Fibroblast of lung (primary cell): ENCODE results near the gene DAGLA. TPM values are rescaled to one million over a fixed set of nuclear protein-coding genes. Genes with fewer than 3 reads are reported as not detected.
A peak's percentile ranks its signal among the peaks of the same experiment; 100 is the strongest.

Source experiments
- DNase-seq, 2 donors: peaks; one replicate each; pipeline versions ENCODE4 v3.0.0 to v3.0.0-alpha.2; 2010; ENCODE audit warnings: low read depth in 2 of 2
- H2AFZ ChIP-seq: 2 replicates; pipeline ENCODE4 v1.5.1; 2012; ENCODE audit warnings: low read length, control low read depth, inconsistent platforms
- H3K27ac ChIP-seq: 2 replicates; pipeline ENCODE4 v1.5.1; 2011; ENCODE audit warnings: low read length, control low read depth; ENCODE audit not compliant: insufficient read depth
- H3K27me3 ChIP-seq: 2 replicates; pipeline ENCODE4 v1.5.1; 2011; ENCODE audit warnings: mild to moderate bottlenecking, low read length; ENCODE audit not compliant: control insufficient read depth, insufficient read depth
- H3K36me3 ChIP-seq: 2 replicates; pipeline ENCODE4 v1.5.1; 2011; ENCODE audit warnings: low read length; ENCODE audit not compliant: control insufficient read depth, insufficient read depth
- H3K4me1 ChIP-seq: 2 replicates; pipeline ENCODE4 v1.5.1; 2011; ENCODE audit warnings: low read length; ENCODE audit not compliant: control insufficient read depth, insufficient read depth; ENCODE audit errors: extremely low read depth
- H3K4me2 ChIP-seq: 2 replicates; pipeline ENCODE4 v1.5.1; 2011; ENCODE audit warnings: low read length, control low read depth; ENCODE audit not compliant: insufficient read depth; ENCODE audit errors: extremely low read depth
- H3K4me3 ChIP-seq, 4 experiments: fragments of 200-600 bp in 1 of 4; sonication (generic) in 1 of 4; replicated peaks in 1 of 4; 2 replicates each; pipeline ENCODE4 v1.5.1; 2011 to 2016; ENCODE audit warnings: low read length in 4 of 4, low read depth in 3 of 4, mild to moderate bottlenecking in 3 of 4, control low read depth in 2 of 4, inconsistent platforms in 1 of 4, mixed read lengths in 1 of 4; ENCODE audit not compliant: insufficient read depth in 1 of 4; ENCODE audit errors: control extremely low read depth in 1 of 4
- H3K79me2 ChIP-seq: 2 replicates; pipeline ENCODE4 v1.5.1; 2012; ENCODE audit warnings: mild to moderate bottlenecking, low read length, inconsistent platforms; ENCODE audit not compliant: control insufficient read depth, insufficient read depth
- H3K9ac ChIP-seq: 2 replicates; pipeline ENCODE4 v1.5.1; 2011; ENCODE audit warnings: mild to moderate bottlenecking, low read length, control low read depth; ENCODE audit not compliant: insufficient read depth
- H3K9me3 ChIP-seq: 2 replicates; pipeline ENCODE4 v1.5.1; 2012; ENCODE audit warnings: low read depth, low read length; ENCODE audit not compliant: control insufficient read depth, insufficient read depth
- H4K20me1 ChIP-seq: 2 replicates; pipeline ENCODE4 v1.5.1; 2011; ENCODE audit warnings: low read length; ENCODE audit not compliant: control insufficient read depth, insufficient read depth; ENCODE audit errors: extremely low read depth
- CTCF ChIP-seq, 2 donors: IDR thresholded peaks in 1 of 2; conservative IDR thresholded peaks in 1 of 2; 1 replicate in 1 of 2; 2 replicates in 1 of 2; pipeline ENCODE4 v1.5.1; 2011 to 2012; ENCODE audit warnings: low read length in 2 of 2, control low read depth in 1 of 2, inconsistent platforms in 1 of 2, low read depth in 1 of 2, mild to moderate bottlenecking in 1 of 2
- EZH2 ChIP-seq: IDR thresholded peaks from 2 replicates; pipeline ENCODE4 v1.5.1; 2012; ENCODE audit warnings: low read length, control low read depth, mild to moderate bottlenecking; ENCODE audit errors: missing control alignments
- polyA plus RNA-seq, 2 donors: library from polyadenylated mRNA; depleted of rRNA in 1 of 2; stranded (reverse) in 1 of 2; unstranded in 1 of 2; fragments of >200 nt; gene quantifications; 2 replicates each; pipeline ENCODE4 v1.2.1, GENCODE V29; 2011 to 2012; ENCODE audit warnings: missing spikeins in 1 of 2
- total RNA-seq: library from RNA; depleted of rRNA; stranded (reverse); fragments of >200 nt; gene quantifications from 2 replicates; pipeline ENCODE4 v1.2.1, GENCODE V29; 2014

Gene DAGLA
- total and polyA plus RNA-seq, 2 donors (not counting 1 experiment from before 2014, with no cell fraction given), result 1.00 to 2.0 TPM

GRCh38 chr11:61743486-61744095 is 63.4 kb downstream of the DAGLA start:
- DNase-seq, result no peak
- H3K36me3 ChIP-seq, result no peaks in the 10 kb centered on the region
- no peaks in the 10 kb centered on the region for H3K27me3 ChIP-seq
- no peak overlapping the region for H3K4me3 ChIP-seq
- H4K20me1 ChIP-seq, result no peaks in the 10 kb centered on the region
- no peaks in the 10 kb centered on the region for H3K4me1 ChIP-seq
- H3K27ac ChIP-seq, result no peak overlapping the region
- H3K79me2 ChIP-seq, result no peaks in the 10 kb centered on the region
- TF ChIP-seq CTCF (conservative IDR thresholded peaks at IDR 0.05 in 1 of 2, IDR thresholded peaks at IDR 0.05 in 1 of 2; ENCODE audit: low read depth in 1 of 2, low read length in 2 of 2) (no peak), EZH2 (no peak)
- no peak overlapping the region for H3K4me2 ChIP-seq
- H3K9ac ChIP-seq, result no peak overlapping the region
- H3K9me3 ChIP-seq, result no peaks in the 10 kb centered on the region
- no peak overlapping the region for H2AFZ ChIP-seq

- H3K27me3 ChIP-seq, result no peaks in the 10 kb centered on the region
- no peaks in the 10 kb centered on the region for H4K20me1 ChIP-seq
- no peak overlapping the region for H3K9ac ChIP-seq
- DNase-seq, result peak in 1 of 2 donors; percentile 72
- H3K36me3 ChIP-seq, result no peaks in the 10 kb centered on the region
- H3K4me3 ChIP-seq, result no peak overlapping the region
- H3K4me1 ChIP-seq, result no peaks in the 10 kb centered on the region
- H3K9me3 ChIP-seq, result no peaks in the 10 kb centered on the region
- no peak for TF ChIP-seq CTCF (conservative IDR thresholded peaks at IDR 0.05 in 1 of 2, IDR thresholded peaks at IDR 0.05 in 1 of 2; ENCODE audit: low read depth in 1 of 2, low read length in 2 of 2)
- no peak for TF ChIP-seq EZH2
- H3K79me2 ChIP-seq, result no peaks in the 10 kb centered on the region
- H2AFZ ChIP-seq, result no peak overlapping the region
- H3K4me2 ChIP-seq, result no peak overlapping the region
- H3K27ac ChIP-seq, result no peak overlapping the region
These were observed 64.0 kb downstream of the DAGLA start for GRCh38 chr11:61744181-61744580.

GRCh38 chr11:61744609-61745156 is 64.5 kb downstream of the DAGLA start:
- no peak overlapping the region for H2AFZ ChIP-seq
- no peak for DNase-seq
- no peak overlapping the region for H3K9ac ChIP-seq
- H3K79me2 ChIP-seq, result no peaks in the 10 kb centered on the region
- H3K27ac ChIP-seq, result no peak overlapping the region
- H3K9me3 ChIP-seq, result no peaks in the 10 kb centered on the region
- no peak overlapping the region for H3K4me3 ChIP-seq
- TF ChIP-seq CTCF (conservative IDR thresholded peaks at IDR 0.05 in 1 of 2, IDR thresholded peaks at IDR 0.05 in 1 of 2; ENCODE audit: low read depth in 1 of 2, low read length in 2 of 2) (no peak), EZH2 (no peak)
- no peaks in the 10 kb centered on the region for H4K20me1 ChIP-seq
- no peaks in the 10 kb centered on the region for H3K4me1 ChIP-seq
- H3K36me3 ChIP-seq, result no peaks in the 10 kb centered on the region
- no peak overlapping the region for H3K4me2 ChIP-seq
- no peaks in the 10 kb centered on the region for H3K27me3 ChIP-seq
